D721Med (cell line): ENCODE data around the gene ATP10B.

Source experiments
- DNase-seq: peaks from one replicate; pipeline ENCODE4 v3.0.0; 2011; ENCODE audit warnings: low spot score; ENCODE audit not compliant: insufficient read length
- FAIRE-seq: peaks from 2 replicates; lab custom pipeline; 2011; peaks lifted over from hg19 to GRCh38; lab: Jason Lieb, UNC
- TF ChIP-seq, protein P1 (sequence below): IDR thresholded peaks from 2 replicates; pipeline ENCODE4 v1.5.1; 2012; ENCODE audit warnings: mild to moderate bottlenecking, control low read depth; ENCODE audit not compliant: insufficient read depth; ENCODE audit errors: missing control alignments

Gene ATP10B

DNA sequence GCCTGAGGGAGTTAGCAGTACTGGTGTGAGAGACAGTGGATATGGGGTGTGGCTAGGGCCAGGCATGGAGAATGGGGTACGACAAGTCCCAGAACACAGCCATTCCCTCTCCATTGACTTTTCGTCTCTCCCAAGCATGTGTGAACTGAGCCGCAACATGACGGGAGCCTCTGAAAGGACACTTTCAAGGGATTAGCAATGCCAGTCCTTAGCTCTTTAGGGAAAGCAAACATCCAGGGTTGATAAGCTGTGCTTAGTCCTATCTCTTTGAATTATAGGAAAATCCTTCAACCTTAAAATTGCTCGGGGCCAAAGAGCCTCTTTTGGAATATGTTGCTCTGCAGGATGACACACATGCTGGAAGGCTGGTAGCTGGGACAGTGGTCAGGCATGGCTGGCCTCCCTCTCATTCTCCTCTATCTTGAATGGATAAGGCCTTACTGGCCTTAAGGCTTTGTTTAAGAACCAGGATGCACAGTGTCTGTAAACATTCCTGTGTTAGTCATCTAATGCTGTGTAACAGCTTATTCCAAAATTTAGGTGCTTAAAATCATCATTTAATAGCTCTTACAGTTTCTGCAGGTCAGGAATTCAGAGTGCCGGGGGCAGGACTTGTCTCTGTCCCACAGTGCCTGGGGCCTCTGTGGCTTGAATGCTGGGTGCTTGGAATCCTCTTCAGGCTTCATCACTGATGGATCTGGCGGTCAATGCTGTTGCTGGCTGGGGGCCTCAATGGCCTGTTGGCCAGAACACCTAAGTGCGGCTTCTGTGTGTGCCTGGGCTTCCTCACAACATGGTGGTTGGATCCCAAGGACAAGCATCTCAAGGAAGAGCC is 335.1 kb downstream of the ATP10B start:
- FAIRE-seq (no peak), DNase-seq (no peak)
- TF ChIP-seq, protein P1, sequence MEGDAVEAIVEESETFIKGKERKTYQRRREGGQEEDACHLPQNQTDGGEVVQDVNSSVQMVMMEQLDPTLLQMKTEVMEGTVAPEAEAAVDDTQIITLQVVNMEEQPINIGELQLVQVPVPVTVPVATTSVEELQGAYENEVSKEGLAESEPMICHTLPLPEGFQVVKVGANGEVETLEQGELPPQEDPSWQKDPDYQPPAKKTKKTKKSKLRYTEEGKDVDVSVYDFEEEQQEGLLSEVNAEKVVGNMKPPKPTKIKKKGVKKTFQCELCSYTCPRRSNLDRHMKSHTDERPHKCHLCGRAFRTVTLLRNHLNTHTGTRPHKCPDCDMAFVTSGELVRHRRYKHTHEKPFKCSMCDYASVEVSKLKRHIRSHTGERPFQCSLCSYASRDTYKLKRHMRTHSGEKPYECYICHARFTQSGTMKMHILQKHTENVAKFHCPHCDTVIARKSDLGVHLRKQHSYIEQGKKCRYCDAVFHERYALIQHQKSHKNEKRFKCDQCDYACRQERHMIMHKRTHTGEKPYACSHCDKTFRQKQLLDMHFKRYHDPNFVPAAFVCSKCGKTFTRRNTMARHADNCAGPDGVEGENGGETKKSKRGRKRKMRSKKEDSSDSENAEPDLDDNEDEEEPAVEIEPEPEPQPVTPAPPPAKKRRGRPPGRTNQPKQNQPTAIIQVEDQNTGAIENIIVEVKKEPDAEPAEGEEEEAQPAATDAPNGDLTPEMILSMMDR, result no peak

DNA sequence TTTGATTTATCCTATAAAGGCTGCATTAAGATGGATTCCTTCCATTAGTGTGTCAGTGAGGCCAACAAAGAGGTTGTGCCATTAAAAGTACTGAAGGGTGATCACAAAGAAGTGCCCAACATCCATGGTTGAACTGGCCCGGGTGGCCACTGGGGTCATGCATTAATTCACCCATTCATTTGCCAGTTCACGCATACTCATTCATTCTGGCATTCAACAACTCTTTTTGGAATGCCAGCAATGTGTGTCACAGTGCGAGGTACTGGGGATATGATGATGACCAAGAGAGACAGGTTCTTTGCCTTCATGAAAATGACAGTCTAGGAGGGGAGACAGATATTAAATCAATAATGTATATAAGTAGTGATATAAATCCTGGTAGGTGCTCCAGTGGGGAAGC is 337.1 kb downstream of the ATP10B start:
- DNase-seq (no peak), FAIRE-seq (no peak)
- TF ChIP-seq, protein P1, result no peak

DNA sequence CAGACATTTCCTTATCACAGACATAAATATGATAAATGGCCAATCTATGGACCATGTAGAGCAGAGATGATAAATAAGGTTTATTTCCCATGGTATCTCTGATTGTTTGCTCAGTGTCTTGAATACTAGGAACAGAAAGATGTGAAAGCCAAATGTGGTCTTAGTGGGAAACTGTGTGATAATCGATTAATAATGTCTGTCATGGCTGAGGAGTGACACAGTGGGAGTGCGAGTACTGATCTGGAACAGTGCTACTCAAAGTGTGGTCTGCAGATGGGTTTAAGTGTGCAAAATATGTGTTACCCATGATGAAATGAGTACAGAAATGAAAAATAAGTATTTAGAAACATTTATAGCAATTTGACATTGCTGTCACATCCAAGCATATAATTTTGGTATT is 337.8 kb downstream of the ATP10B start:
- TF ChIP-seq, protein P1, result no peak
- FAIRE-seq, result peak; percentile 46
- DNase-seq, result no peak

DNA sequence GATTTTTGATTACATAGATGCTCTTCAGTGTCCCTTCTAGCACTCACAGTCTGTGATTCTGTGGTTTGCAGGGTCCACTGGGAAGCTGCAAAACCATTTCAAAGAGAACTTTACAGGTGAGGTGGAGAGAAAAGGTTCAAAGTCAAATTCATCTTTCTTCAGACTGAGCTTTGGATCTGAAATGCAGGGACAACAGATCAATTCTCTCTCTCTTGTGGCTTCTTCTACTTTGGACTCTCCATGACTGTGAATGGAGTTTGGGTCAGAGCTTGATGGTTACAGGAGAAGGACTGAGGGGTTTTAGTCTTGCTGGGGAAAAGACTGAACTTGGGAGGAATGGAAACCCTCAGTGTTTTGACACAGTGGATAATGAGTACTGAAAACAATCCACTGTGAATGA is 338.5 kb downstream of the ATP10B start:
- DNase-seq, result no peak
- no peak for FAIRE-seq
- TF ChIP-seq, protein P1, result no peak
